ENCODE results near the gene SDR42E2. TPM values are rescaled to one million over a fixed set of nuclear protein-coding genes. Genes with fewer than 3 reads are reported as not detected.

SDR42E2 gene
- total RNA-seq (under 1 TPM in 1 of 2 donors, not detected in 1; 0.10 TPM), polyA plus RNA-seq (ENCODE audit: insufficient read length in 6 of 6) (under 1 TPM; 0.14 to 0.34 (median 0.22) TPM)
- long read RNA-seq, donor 1, result 0 reads
- long read RNA-seq, donor 2, result 0 reads
- long read RNA-seq, donor 3, result 0 reads
- long read RNA-seq, donor 4, result 0 reads
- long read RNA-seq, donor 5, result 0 reads
- long read RNA-seq, donor 6, result 0 reads
- long read RNA-seq, donor 7, result 0 reads
- long read RNA-seq, donor 8, result 0 reads
- long read RNA-seq, donor 9, result 0 reads
- long read RNA-seq, donor 10, result 0 reads
- long read RNA-seq, donor 11, result 0 reads
- long read RNA-seq, donor 12, result 0 reads

DNA sequence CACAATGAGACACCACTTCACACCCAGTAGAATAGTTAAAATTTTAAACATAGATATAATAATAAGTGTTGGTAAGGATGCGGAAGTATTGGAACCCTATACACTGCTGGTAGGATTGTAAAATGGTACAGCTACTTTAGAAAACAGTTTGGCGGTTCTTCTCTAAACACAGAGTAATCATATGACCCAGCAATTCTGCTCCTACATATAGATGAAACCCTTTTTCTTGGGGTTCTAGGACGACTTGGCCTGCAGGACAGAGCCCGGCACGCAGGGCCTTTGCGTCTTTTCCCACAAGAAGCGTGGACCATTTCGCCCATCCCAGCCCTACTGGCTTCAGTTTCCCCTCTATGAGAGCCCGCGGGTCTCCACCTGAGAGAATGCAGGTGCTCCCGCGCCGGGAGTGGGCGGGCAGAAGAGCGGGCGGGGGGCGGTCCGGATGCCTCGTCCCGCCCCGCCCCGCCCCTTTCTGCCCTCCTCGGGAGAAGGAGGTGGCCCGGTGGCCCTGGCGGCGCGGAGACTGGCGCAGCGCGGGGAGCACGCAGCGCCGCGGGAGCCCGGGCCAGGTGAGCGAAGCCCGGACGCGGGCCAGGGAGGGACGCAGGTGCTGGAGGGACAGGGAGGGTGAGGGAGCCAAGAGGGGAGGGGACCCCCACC, at the start of gene SDR42E2:
Gene SDR42E2 (plus strand): TSS at position 508 of the 657 bp plus-strand sequence. CDS start 3,077 bp downstream, outside the sequence.
- DNase-seq, result peak in 2 of 4 donors; percentile 26 to 81
- peak; percentile 90 for ATAC-seq
- TF ChIP-seq, protein P1, sequence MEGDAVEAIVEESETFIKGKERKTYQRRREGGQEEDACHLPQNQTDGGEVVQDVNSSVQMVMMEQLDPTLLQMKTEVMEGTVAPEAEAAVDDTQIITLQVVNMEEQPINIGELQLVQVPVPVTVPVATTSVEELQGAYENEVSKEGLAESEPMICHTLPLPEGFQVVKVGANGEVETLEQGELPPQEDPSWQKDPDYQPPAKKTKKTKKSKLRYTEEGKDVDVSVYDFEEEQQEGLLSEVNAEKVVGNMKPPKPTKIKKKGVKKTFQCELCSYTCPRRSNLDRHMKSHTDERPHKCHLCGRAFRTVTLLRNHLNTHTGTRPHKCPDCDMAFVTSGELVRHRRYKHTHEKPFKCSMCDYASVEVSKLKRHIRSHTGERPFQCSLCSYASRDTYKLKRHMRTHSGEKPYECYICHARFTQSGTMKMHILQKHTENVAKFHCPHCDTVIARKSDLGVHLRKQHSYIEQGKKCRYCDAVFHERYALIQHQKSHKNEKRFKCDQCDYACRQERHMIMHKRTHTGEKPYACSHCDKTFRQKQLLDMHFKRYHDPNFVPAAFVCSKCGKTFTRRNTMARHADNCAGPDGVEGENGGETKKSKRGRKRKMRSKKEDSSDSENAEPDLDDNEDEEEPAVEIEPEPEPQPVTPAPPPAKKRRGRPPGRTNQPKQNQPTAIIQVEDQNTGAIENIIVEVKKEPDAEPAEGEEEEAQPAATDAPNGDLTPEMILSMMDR (IDR thresholded peaks at IDR 0.05), result no peak
- peaks cover 6 to 39% of the 10 kb centered on the region in 2 donors for H3K27me3 ChIP-seq
- H3K36me3 ChIP-seq, result no peaks in the 10 kb centered on the region
- H3K4me3 ChIP-seq, result peak within 1 kb of the TSS in 1 of 2 donors; percentile 18
- intact Hi-C loops (cut with DNase I), result no loop called here
- H3K27ac ChIP-seq, result no peak within 1 kb of the TSS
- H3K4me1 ChIP-seq, result peaks cover 0 to 10% of the 10 kb centered on the region in 2 donors
- H3K9me3 ChIP-seq, result no peaks in the 10 kb centered on the region

DNA sequence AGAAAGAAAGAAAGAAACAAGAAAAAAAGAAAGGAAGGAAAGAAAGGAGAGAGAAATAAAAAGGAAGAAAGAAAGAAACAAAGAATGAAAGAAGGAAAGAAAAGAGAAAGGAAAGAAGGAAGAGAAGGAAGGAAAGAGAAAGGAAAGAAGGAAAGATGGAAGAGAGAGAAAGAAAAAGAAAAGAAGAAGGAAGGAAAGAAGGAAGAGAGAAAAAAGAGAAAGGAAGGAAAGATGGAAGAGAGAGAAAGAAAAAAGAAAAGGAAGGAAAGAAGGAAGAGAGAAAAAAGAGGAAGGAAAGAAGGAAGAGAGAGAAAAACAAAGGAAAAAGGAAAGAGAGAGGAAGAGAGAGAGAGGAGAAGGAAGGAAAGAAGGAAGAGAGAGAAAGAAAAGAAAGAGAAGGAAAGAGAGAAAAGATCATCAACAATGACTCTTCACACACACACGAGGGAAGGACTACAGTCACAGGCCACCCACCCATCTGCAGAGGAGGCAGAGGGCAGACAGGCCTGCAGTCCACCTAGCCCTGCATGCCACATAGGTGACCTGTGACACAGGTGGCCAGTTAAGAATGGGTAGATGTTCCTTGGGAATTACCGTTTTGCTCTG, 46.1 kb upstream of the SDR42E2 start:
- TF ChIP-seq, protein P1 (IDR thresholded peaks at IDR 0.05), result no peak
- intact Hi-C loops (cut with DNase I), result no loop called here
- no peaks in the 10 kb centered on the region for H3K9me3 ChIP-seq
- DNase-seq (no peak), ATAC-seq (no peak)
- no peak overlapping the region for H3K4me3 ChIP-seq
- H3K27ac ChIP-seq, result no peak overlapping the region
- H3K4me1 ChIP-seq, result no peaks in the 10 kb centered on the region
- H3K27me3 ChIP-seq, result no peaks in the 10 kb centered on the region
- H3K36me3 ChIP-seq, result no peaks in the 10 kb centered on the region

DNA sequence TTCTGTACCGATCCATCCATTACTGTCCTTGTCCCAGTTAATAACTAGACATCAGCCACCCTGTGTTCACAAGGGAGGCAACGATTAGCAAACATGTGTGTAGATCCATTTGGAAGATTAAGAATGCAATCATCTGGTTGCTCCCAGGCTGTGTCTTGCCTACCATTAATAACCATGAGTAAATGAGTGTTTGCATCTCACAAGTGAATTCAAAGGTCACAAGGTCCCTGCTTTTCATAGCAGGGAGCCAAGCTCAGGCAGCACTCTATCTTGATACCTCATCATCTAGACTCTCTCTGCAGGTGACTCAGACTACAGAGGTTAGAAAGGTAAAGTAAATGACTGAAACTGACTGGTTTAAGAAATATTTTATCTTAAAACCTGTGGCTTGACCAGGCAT, 44.7 kb upstream of the SDR42E2 start:
- H3K9me3 ChIP-seq, result no peaks in the 10 kb centered on the region
- no peak overlapping the region for H3K4me3 ChIP-seq
- H3K27ac ChIP-seq, result no peak overlapping the region
- DNase-seq (no peak), ATAC-seq (no peak)
- H3K36me3 ChIP-seq, result no peaks in the 10 kb centered on the region
- intact Hi-C loops (cut with DNase I), result no loop called here
- TF ChIP-seq, protein P1 (IDR thresholded peaks at IDR 0.05), result no peak
- H3K27me3 ChIP-seq, result no peaks in the 10 kb centered on the region
- no peaks in the 10 kb centered on the region for H3K4me1 ChIP-seq

DNA sequence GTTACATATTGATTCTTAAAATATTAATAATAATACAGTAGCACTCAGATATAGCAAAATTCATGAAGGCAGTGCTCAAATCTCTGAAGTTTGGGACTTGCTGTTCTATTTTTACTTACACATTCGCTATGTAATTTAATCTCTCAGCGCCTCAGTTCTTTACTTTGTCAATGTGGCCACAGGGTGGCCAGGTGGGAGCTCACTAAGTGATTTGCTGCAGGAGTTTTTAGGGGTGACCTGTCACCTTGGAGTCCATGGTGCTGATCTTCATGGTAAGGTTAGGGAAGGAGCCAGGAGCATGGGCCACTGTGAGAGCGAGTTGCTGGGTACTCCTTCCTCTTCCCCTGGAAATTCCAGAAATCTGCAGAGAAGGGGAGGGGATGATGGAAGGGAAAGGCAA, 41.9 kb upstream of the SDR42E2 start:
- no peak overlapping the region for H3K27ac ChIP-seq
- intact Hi-C loops (cut with DNase I), result no loop called here
- H3K4me3 ChIP-seq, result no peak overlapping the region
- H3K9me3 ChIP-seq, result no peaks in the 10 kb centered on the region
- H3K27me3 ChIP-seq, result no peaks in the 10 kb centered on the region
- ATAC-seq (no peak), DNase-seq (no peak)
- H3K36me3 ChIP-seq, result no peaks in the 10 kb centered on the region
- no peaks in the 10 kb centered on the region for H3K4me1 ChIP-seq
- TF ChIP-seq, protein P1 (IDR thresholded peaks at IDR 0.05), result no peak

DNA sequence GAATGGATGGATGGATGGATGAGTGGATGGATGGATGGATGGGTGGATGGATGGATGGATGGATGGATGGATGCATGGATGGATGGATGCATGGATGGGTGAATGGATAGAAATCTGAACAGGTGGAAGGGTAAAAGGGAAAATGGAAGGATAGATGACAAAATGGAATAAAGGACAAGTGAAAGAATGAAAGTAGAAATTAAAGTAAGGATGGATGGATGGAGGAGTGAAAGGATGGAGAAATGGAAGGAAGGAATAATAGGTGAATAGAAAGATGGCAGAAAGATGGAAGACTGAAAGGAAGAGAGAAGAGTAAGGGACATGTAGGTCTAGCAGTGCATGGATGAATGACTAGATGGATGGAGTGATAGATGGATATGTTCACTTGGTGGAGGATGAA, 40.1 kb upstream of the SDR42E2 start:
- intact Hi-C loops (cut with DNase I), result no loop called here

More for the DNA sequence above, 40.1 kb upstream of the SDR42E2 start:
- Histone ChIP-seq H3K4me3 (no peak overlapping the region), H3K36me3 (no peaks in the 10 kb centered on the region), H3K4me1 (no peaks in the 10 kb centered on the region), H3K27ac (no peak overlapping the region), H3K27me3 (no peaks in the 10 kb centered on the region), H3K9me3 (no peaks in the 10 kb centered on the region)
- no peak for ATAC-seq
- DNase-seq, result no peak
- TF ChIP-seq, protein P1 (IDR thresholded peaks at IDR 0.05), result no peak

Measured in left lung (tissue), 14 donors.